ENCODE data around the gene SUCO. TPM values are rescaled to one million over a fixed set of nuclear protein-coding genes. Genes with fewer than 3 reads are reported as not detected.

SUCO gene
- total and polyA plus RNA-seq, 2 donors (not counting 1 experiment from before 2014, with no cell fraction given), result 5.5 to 59.7 TPM

DNA sequence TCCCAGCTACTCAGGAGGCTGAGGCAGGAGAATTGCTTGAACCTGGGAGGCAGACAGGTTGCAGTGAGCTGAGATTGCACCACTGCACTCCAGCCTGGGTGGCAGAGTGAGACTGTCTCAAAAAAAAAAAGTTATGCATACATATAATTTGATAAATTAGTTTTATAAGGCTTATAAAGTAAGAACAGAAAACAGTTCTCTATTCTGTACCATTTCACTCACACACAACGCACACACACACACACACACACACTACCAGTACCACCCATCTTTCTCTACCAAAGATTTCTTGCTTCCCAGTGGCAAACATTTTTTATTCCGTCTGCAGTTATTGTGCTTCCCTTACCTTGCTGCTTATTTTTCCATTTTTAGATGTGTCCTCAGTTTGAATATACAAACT lies 79.5 kb downstream of the SUCO start:
- Histone ChIP-seq H3K9me3 (ENCODE audit: control extremely low read depth in 1 of 3, control insufficient read depth in 2 of 3, insufficient read depth in 1 of 3, low read length in 2 of 3) (no peaks in the 10 kb centered on the region), H3K9ac (ENCODE audit: low read length) (no peak overlapping the region), H4K20me1 (ENCODE audit: control insufficient read depth, insufficient read depth, low read length, poor library complexity, severe bottlenecking) (no peaks in the 10 kb centered on the region), H3K4me2 (replicated peaks; ENCODE audit: low read depth, low read length, poor library complexity, severe bottlenecking) (no peak overlapping the region), H3K36me3 (replicated peaks in 1 of 2; ENCODE audit: control extremely low read depth in 1 of 2, control insufficient read depth in 1 of 2, extremely low read depth in 1 of 2, insufficient read depth in 2 of 2, low read length in 1 of 2) (peaks cover 16 to 20% of the 10 kb centered on the region in 2 experiments), H3K27ac (ENCODE audit: low read length in 2 of 2) (no peak overlapping the region), H2AFZ (ENCODE audit: insufficient read depth, low read depth, low read length, poor library complexity, severe bottlenecking) (no peak overlapping the region), H3K27me3 (replicated peaks in 1 of 4; ENCODE audit: control extremely low read depth in 1 of 4, control insufficient read depth in 3 of 4, insufficient read depth in 4 of 4, low read length in 3 of 4) (no peaks in the 10 kb centered on the region), H3K79me2 (ENCODE audit: control insufficient read depth, insufficient read depth, low read length) (no peaks in the 10 kb centered on the region), H3K4me1 (ENCODE audit: control insufficient read depth in 2 of 2, insufficient read depth in 2 of 2, low read length in 2 of 2) (no peaks in the 10 kb centered on the region), H3K4me3 (ENCODE audit: control extremely low read depth in 1 of 5, extremely low read depth in 1 of 5, insufficient read depth in 1 of 5, low read depth in 2 of 5, low read length in 4 of 5) (no peak overlapping the region)
- WGBS (ENCODE audit: insufficient coverage), result no CpG with 5 or more reads among the region's 2 CpGs
- Mint-ChIP-seq H3K9me3 (ENCODE audit: insufficient read depth) (no peaks in the 10 kb centered on the region), H3K27me3 (no peaks in the 10 kb centered on the region), H3K27ac (no peak overlapping the region), H3K4me1 (no peaks in the 10 kb centered on the region), H3K4me3 (no peak overlapping the region)
- intact Hi-C loops (cut with micrococcal nuclease), result no loop called here
- DNase-seq (no peak), ATAC-seq (ENCODE audit: low read depth) (no peak)
- no peak for TF ChIP-seq CTCF (IDR thresholded peaks at IDR 0.05)
- no peak for TF ChIP-seq EZH2 (IDR thresholded peaks at IDR 0.05; ENCODE audit: borderline replicate concordance, insufficient read depth, low read depth, low read length, poor library complexity, severe bottlenecking)
- CTCF ChIA-PET, result no interaction called here
- POLR2A ChIA-PET, result no interaction called here

- H3K27ac ChIP-seq (ENCODE audit: low read length in 2 of 2), result no peak overlapping the region
- Mint-ChIP-seq H3K4me3 (no peak overlapping the region), H3K27ac (no peak overlapping the region), H3K4me1 (no peaks in the 10 kb centered on the region), H3K27me3 (no peaks in the 10 kb centered on the region), H3K9me3 (ENCODE audit: insufficient read depth) (no peaks in the 10 kb centered on the region)
- TF ChIP-seq EZH2 (IDR thresholded peaks at IDR 0.05; ENCODE audit: borderline replicate concordance, insufficient read depth, low read depth, low read length, poor library complexity, severe bottlenecking), result no peak
- no peak for TF ChIP-seq CTCF (IDR thresholded peaks at IDR 0.05)
- H3K9ac ChIP-seq (ENCODE audit: low read length), result no peak overlapping the region
- DNase-seq (no peak), ATAC-seq (ENCODE audit: low read depth) (no peak)
- POLR2A ChIA-PET, result no interaction called here
- peaks cover 16 to 20% of the 10 kb centered on the region in 2 experiments for H3K36me3 ChIP-seq (replicated peaks in 1 of 2; ENCODE audit: control extremely low read depth in 1 of 2, control insufficient read depth in 1 of 2, extremely low read depth in 1 of 2, insufficient read depth in 2 of 2, low read length in 1 of 2)
- no peaks in the 10 kb centered on the region for H4K20me1 ChIP-seq (ENCODE audit: control insufficient read depth, insufficient read depth, low read length, poor library complexity, severe bottlenecking)
- no peaks in the 10 kb centered on the region for H3K79me2 ChIP-seq (ENCODE audit: control insufficient read depth, insufficient read depth, low read length)
- H3K4me3 ChIP-seq (ENCODE audit: control extremely low read depth in 1 of 5, extremely low read depth in 1 of 5, insufficient read depth in 1 of 5, low read depth in 2 of 5, low read length in 4 of 5), result no peak overlapping the region
- intact Hi-C loops (cut with micrococcal nuclease), result no loop called here
- no peak overlapping the region for H3K4me2 ChIP-seq (replicated peaks; ENCODE audit: low read depth, low read length, poor library complexity, severe bottlenecking)
- H3K9me3 ChIP-seq (ENCODE audit: control extremely low read depth in 1 of 3, control insufficient read depth in 2 of 3, insufficient read depth in 1 of 3, low read length in 2 of 3), result peaks cover 0 to 2% (median 0%) of the 10 kb centered on the region in 3 donors
- no peaks in the 10 kb centered on the region for H3K27me3 ChIP-seq (replicated peaks in 1 of 4; ENCODE audit: control extremely low read depth in 1 of 4, control insufficient read depth in 3 of 4, insufficient read depth in 4 of 4, low read length in 3 of 4)
- no peaks in the 10 kb centered on the region for H3K4me1 ChIP-seq (ENCODE audit: control insufficient read depth in 2 of 2, insufficient read depth in 2 of 2, low read length in 2 of 2)
- WGBS (ENCODE audit: insufficient coverage), result no CpG with 5 or more reads among the region's 2 CpGs
- no peak overlapping the region for H2AFZ ChIP-seq (ENCODE audit: insufficient read depth, low read depth, low read length, poor library complexity, severe bottlenecking)
- CTCF ChIA-PET, result no interaction called here
Measured at GRCh38 chr1:172613294-172613693, 80.3 kb downstream of the SUCO start.
